ENCODE data around the gene ABLIM3.

GRCh38 chr5:149264439-149265067, 123.3 kb downstream of the ABLIM3 start:
- TF ChIP-seq POLR2A (IDR thresholded peaks at IDR 0.05; ENCODE audit: low read depth, low read length): no peak
- TF ChIP-seq SPI1 (IDR thresholded peaks at IDR 0.05; ENCODE audit: low read depth, low read length): no peak
- no peak for TF ChIP-seq POLR2AphosphoS5 (IDR thresholded peaks at IDR 0.05; ENCODE audit: low read depth, low read length)
- no peak for TF ChIP-seq TAF1 (IDR thresholded peaks at IDR 0.05; ENCODE audit: low read depth, low read length)
- no peak for TF ChIP-seq PAX5 (IDR thresholded peaks at IDR 0.05; ENCODE audit: insufficient read depth, low read length, severe bottlenecking)
- no peak for TF ChIP-seq POU2F2 (IDR thresholded peaks at IDR 0.05; ENCODE audit: low read depth, low read length)
